Measurements from ENCODE around the gene CUX1.

- TF ChIP-seq, protein P1, sequence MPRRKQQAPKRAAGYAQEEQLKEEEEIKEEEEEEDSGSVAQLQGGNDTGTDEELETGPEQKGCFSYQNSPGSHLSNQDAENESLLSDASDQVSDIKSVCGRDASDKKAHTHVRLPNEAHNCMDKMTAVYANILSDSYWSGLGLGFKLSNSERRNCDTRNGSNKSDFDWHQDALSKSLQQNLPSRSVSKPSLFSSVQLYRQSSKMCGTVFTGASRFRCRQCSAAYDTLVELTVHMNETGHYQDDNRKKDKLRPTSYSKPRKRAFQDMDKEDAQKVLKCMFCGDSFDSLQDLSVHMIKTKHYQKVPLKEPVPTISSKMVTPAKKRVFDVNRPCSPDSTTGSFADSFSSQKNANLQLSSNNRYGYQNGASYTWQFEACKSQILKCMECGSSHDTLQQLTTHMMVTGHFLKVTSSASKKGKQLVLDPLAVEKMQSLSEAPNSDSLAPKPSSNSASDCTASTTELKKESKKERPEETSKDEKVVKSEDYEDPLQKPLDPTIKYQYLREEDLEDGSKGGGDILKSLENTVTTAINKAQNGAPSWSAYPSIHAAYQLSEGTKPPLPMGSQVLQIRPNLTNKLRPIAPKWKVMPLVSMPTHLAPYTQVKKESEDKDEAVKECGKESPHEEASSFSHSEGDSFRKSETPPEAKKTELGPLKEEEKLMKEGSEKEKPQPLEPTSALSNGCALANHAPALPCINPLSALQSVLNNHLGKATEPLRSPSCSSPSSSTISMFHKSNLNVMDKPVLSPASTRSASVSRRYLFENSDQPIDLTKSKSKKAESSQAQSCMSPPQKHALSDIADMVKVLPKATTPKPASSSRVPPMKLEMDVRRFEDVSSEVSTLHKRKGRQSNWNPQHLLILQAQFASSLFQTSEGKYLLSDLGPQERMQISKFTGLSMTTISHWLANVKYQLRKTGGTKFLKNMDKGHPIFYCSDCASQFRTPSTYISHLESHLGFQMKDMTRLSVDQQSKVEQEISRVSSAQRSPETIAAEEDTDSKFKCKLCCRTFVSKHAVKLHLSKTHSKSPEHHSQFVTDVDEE (CRISPR knock-in tag; IDR thresholded peaks at IDR 0.05): no peak
- TF ChIP-seq ZFP3 (CRISPR knock-in tag; IDR thresholded peaks at IDR 0.05): no peak
- no peak for TF ChIP-seq ZFP30 (CRISPR knock-in tag; IDR thresholded peaks at IDR 0.05)
- no peak for TF ChIP-seq ESRRG (CRISPR knock-in tag; IDR thresholded peaks at IDR 0.05)
- no peak for TF ChIP-seq TOX (CRISPR knock-in tag; IDR thresholded peaks at IDR 0.05; ENCODE audit: borderline replicate concordance)
- no peak for TF ChIP-seq CSDC2 (CRISPR knock-in tag; IDR thresholded peaks at IDR 0.05)
- TF ChIP-seq, protein P2, sequence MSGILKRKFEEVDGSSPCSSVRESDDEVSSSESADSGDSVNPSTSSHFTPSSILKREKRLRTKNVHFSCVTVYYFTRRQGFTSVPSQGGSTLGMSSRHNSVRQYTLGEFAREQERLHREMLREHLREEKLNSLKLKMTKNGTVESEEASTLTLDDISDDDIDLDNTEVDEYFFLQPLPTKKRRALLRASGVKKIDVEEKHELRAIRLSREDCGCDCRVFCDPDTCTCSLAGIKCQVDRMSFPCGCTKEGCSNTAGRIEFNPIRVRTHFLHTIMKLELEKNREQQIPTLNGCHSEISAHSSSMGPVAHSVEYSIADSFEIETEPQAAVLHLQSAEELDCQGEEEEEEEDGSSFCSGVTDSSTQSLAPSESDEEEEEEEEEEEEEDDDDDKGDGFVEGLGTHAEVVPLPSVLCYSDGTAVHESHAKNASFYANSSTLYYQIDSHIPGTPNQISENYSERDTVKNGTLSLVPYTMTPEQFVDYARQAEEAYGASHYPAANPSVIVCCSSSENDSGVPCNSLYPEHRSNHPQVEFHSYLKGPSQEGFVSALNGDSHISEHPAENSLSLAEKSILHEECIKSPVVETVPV (CRISPR knock-in tag; IDR thresholded peaks at IDR 0.05): no peak
- no peak for TF ChIP-seq ARNTL (CRISPR knock-in tag; IDR thresholded peaks at IDR 0.05; ENCODE audit: borderline replicate concordance, low read depth)
- TF ChIP-seq CREB5 (CRISPR knock-in tag; IDR thresholded peaks at IDR 0.05; ENCODE audit: low read depth): no peak
- TF ChIP-seq, protein P3, sequence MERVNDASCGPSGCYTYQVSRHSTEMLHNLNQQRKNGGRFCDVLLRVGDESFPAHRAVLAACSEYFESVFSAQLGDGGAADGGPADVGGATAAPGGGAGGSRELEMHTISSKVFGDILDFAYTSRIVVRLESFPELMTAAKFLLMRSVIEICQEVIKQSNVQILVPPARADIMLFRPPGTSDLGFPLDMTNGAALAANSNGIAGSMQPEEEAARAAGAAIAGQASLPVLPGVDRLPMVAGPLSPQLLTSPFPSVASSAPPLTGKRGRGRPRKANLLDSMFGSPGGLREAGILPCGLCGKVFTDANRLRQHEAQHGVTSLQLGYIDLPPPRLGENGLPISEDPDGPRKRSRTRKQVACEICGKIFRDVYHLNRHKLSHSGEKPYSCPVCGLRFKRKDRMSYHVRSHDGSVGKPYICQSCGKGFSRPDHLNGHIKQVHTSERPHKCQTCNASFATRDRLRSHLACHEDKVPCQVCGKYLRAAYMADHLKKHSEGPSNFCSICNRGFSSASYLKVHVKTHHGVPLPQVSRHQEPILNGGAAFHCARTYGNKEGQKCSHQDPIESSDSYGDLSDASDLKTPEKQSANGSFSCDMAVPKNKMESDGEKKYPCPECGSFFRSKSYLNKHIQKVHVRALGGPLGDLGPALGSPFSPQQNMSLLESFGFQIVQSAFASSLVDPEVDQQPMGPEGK (CRISPR knock-in tag; IDR thresholded peaks at IDR 0.05; ENCODE audit: borderline replicate concordance): no peak
- TF ChIP-seq PPARA (CRISPR knock-in tag; IDR thresholded peaks at IDR 0.05; ENCODE audit: borderline replicate concordance): no peak
Measured at GRCh38 chr7:101968720-101969466, 151.5 kb downstream of the CUX1 start.

Measured in SK-N-SH treated with all-trans-retinoic acid at 6 μM for 48 hours (cell line).